SK-N-SH treated with all-trans-retinoic acid at 6 μM for 48 hours (cell line): ENCODE results near the gene PITPNC1.

Source experiments
- BACH2 ChIP-seq: fragments of 250-450 bp; sonication (Bioruptor Pico); IDR thresholded peaks from 2 replicates; pipeline ENCODE4 v1.9.0; 2021; ENCODE audit warnings: mild to moderate bottlenecking, borderline replicate concordance
- CSDC2 ChIP-seq: fragments of 250-450 bp; sonication (Bioruptor Pico); IDR thresholded peaks from 2 replicates; pipeline ENCODE4 v1.5.0; 2020; ENCODE audit warnings: mild to moderate bottlenecking, moderate library complexity
- PATZ1 ChIP-seq: fragments of 250-450 bp; sonication (Bioruptor Pico); IDR thresholded peaks from 2 replicates; pipeline ENCODE4 v1.8.0; 2020; ENCODE audit warnings: mild to moderate bottlenecking, moderate library complexity, borderline replicate concordance
- POU6F1 ChIP-seq: fragments of 250-450 bp; sonication (Bioruptor Pico); IDR thresholded peaks from 2 replicates; pipeline ENCODE4 v1.8.0; 2021; ENCODE audit warnings: low read depth, mild to moderate bottlenecking, moderate library complexity, borderline replicate concordance
- PPARA ChIP-seq: fragments of 250-450 bp; sonication (Bioruptor Pico); IDR thresholded peaks from 2 replicates; pipeline ENCODE4 v1.5.0; 2020; ENCODE audit warnings: mild to moderate bottlenecking, borderline replicate concordance
- RARB ChIP-seq: fragments of 250-450 bp; sonication (Bioruptor Pico); IDR thresholded peaks from 2 replicates; pipeline ENCODE4 v1.8.0; 2021; ENCODE audit warnings: mild to moderate bottlenecking, moderate library complexity
- SNAI2 ChIP-seq: fragments of 250-450 bp; sonication (Bioruptor Pico); IDR thresholded peaks from 2 replicates; pipeline ENCODE4 v1.5.0; 2020; ENCODE audit warnings: mild to moderate bottlenecking, moderate library complexity
- TSHZ2 ChIP-seq: fragments of 250-450 bp; sonication (Bioruptor Pico); IDR thresholded peaks from 2 replicates; pipeline ENCODE4 v1.5.0; 2020; ENCODE audit warnings: mild to moderate bottlenecking, moderate library complexity
- ZFP30 ChIP-seq: fragments of 450-650 bp; formaldehyde crosslinking; IDR thresholded peaks from 2 replicates; pipeline ENCODE4 v1.5.0; 2022; ENCODE audit warnings: mild to moderate bottlenecking, moderate library complexity
- ZNF8 ChIP-seq: fragments of 450-650 bp; formaldehyde crosslinking; IDR thresholded peaks from 2 replicates; pipeline ENCODE4 v1.5.0; 2020; ENCODE audit warnings: mild to moderate bottlenecking, moderate library complexity
- TF ChIP-seq, protein P1 (sequence below): fragments of 250-450 bp; sonication (Bioruptor Pico); IDR thresholded peaks from 2 replicates; pipeline ENCODE4 v1.5.1; 2020; ENCODE audit warnings: low read depth, mild to moderate bottlenecking, moderate library complexity

DNA sequence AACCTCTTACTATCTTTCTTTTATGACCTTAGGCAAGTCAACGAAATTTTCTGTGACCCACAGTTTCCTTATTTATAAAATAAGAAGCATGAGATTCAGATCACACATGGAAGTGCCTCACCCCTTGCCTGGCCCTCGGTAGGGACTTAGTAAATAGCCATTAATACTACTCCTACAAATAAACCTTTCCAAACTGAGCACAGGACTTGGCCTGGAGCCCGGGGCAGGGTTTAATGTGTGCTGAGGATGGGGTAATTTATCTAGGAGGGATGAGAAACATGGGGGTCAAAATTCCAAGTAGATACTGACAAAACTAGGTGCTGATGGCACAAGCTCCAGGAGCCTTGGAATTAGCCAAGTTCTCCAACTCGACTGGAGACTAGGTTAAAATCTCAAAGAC, 35.0 kb downstream of the PITPNC1 start:
- TF ChIP-seq PATZ1: no peak
- TF ChIP-seq PPARA (CRISPR knock-in tag): no peak
- TF ChIP-seq RARB (CRISPR knock-in tag): no peak
- no peak for TF ChIP-seq TSHZ2 (CRISPR knock-in tag)
- no peak for TF ChIP-seq SNAI2
- no peak for TF ChIP-seq BACH2 (CRISPR knock-in tag)
- no peak for TF ChIP-seq POU6F1
- TF ChIP-seq CSDC2: no peak
- no peak for TF ChIP-seq ZNF8 (CRISPR knock-in tag)
- TF ChIP-seq ZFP30 (CRISPR knock-in tag): no peak
- TF ChIP-seq, protein P1, sequence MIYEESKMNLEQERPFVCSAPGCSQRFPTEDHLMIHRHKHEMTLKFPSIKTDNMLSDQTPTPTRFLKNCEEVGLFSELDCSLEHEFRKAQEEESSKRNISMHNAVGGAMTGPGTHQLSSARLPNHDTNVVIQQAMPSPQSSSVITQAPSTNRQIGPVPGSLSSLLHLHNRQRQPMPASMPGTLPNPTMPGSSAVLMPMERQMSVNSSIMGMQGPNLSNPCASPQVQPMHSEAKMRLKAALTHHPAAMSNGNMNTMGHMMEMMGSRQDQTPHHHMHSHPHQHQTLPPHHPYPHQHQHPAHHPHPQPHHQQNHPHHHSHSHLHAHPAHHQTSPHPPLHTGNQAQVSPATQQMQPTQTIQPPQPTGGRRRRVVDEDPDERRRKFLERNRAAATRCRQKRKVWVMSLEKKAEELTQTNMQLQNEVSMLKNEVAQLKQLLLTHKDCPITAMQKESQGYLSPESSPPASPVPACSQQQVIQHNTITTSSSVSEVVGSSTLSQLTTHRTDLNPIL (CRISPR knock-in tag): no peak
